NB4 (cell line): ENCODE measurements around the gene SUSD2.

Experiments used
- DNase-seq: peaks from one replicate; pipeline ENCODE4 v3.0.0; 2010; ENCODE audit warnings: low read depth
- H3K4me3 ChIP-seq: one replicate; pipeline ENCODE4 v1.5.1; 2011; ENCODE audit warnings: mild to moderate bottlenecking, low read depth, low read length, moderate library complexity
- CTCF ChIP-seq: IDR thresholded peaks from one replicate; pipeline ENCODE4 v1.5.1; 2012; ENCODE audit warnings: low read depth, low read length
- MAX ChIP-seq: IDR thresholded peaks from 2 replicates; pipeline ENCODE4 v1.6.1; 2011; ENCODE audit warnings: low read depth, low read length
- MYC ChIP-seq: IDR thresholded peaks from 2 replicates; pipeline ENCODE4 v1.6.1; 2011; ENCODE audit warnings: low read depth, low read length
- POLR2A ChIP-seq: IDR thresholded peaks from 2 replicates; pipeline ENCODE4 v1.6.1; 2011; ENCODE audit warnings: mild to moderate bottlenecking; ENCODE audit not compliant: insufficient read length; ENCODE audit errors: extremely low read depth

The SUSD2 gene

GRCh38 chr22:24145446-24146193, 35.7 kb upstream of the SUSD2 start:
- no peak for DNase-seq
- peak overlapping the region; percentile 2 for H3K4me3 ChIP-seq
- TF ChIP-seq CTCF (no peak), POLR2A (no peak), MYC (no peak), MAX (no peak)

GRCh38 chr22:24146194-24146616, 35.1 kb upstream of the SUSD2 start:
- peak; percentile 95 for DNase-seq
- TF ChIP-seq MAX (no peak; the same call in 1 of the 2 replicates), POLR2A (no peak), MYC (no peak; the same call in 1 of the 2 replicates), CTCF (no peak)
- H3K4me3 ChIP-seq = peak overlapping the region; percentile 2

- DNase-seq = peak; percentile 40
Observed at GRCh38 chr22:24146791-24147353, 34.4 kb upstream of the SUSD2 start.

GRCh38 chr22:24147666-24148065, 33.6 kb upstream of the SUSD2 start:
- DNase-seq = no peak
- no peak for TF ChIP-seq POLR2A
- TF ChIP-seq MYC = no peak
- TF ChIP-seq MAX = no peak
- no peak for TF ChIP-seq CTCF
- no peak overlapping the region for H3K4me3 ChIP-seq

More at GRCh38 chr22:24146791-24147353, 34.4 kb upstream of the SUSD2 start:
- H3K4me3 ChIP-seq = no peak overlapping the region
- TF ChIP-seq POLR2A (no peak), MAX (no peak), CTCF (no peak)

GRCh38 chr22:24148266-24149197, 32.8 kb upstream of the SUSD2 start:
- TF ChIP-seq CTCF (no peak), MAX (no peak), POLR2A (no peak), MYC (no peak)
- H3K4me3 ChIP-seq = no peak overlapping the region
- no peak for DNase-seq
